HG03354 (cell line): ENCODE measurements around the gene TRMT10C.

Experiments used
- ATAC-seq: cut with Tn5 transposase; IDR thresholded peaks from one replicate; pipeline ENCODE4 v1.9.1; 2021; ENCODE audit warnings: mild to moderate bottlenecking; ENCODE audit not compliant: unreplicated experiment, poor library complexity, severe bottlenecking

TRMT10C gene

GRCh38 chr3:101615525-101615924 lies 53.9 kb downstream of the TRMT10C start:
- no peak for ATAC-seq
